ENCODE results near the gene SYPL1. TPM values are rescaled to one million over a fixed set of nuclear protein-coding genes. Genes with fewer than 3 reads are reported as not detected.

SYPL1 gene
- polyA plus RNA-seq, 1 of the 3 experiments (the other 2 are of a cell fraction) = 72.4 TPM

DNA sequence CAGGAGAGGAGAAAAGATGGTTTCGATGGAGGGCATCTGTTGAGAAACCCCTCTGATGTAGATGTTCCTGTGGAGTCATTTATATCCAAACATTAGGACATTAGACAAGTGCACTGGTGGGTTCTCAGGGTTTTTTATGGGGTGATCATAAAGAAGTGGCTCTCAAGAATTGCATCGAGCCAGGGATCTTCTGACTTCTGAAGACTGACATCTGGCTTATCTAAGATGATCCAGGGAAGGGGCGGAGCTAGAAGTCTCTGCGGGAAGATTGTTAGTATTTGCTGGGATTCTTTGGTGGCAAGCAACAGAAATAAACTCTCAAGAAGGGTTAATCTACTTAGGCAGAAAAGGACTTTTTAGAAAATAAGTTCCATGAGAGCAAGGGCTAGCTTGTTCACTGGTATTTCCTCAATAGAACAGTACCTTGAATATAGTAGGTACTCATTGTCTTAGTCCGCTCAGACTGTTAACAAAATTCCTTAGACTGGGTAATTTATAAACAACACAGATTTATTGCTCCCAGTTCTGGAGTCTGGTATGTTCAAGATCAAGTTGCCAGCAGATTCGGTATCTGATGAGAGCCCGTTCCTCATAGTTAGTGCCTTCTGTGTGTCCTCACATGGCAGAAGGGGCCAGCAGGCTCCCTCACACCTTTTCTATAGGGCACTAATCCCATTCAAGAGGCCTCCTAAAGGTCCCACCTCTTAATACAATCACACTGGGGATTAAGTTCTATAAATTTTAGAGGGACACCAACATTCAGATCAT, 28.5 kb upstream of the SYPL1 start:
- Histone ChIP-seq H3F3A (replicated peaks; ENCODE audit: insufficient read depth) (no peaks in the 10 kb centered on the region), H3K27ac (ENCODE audit: low read depth in 2 of 2, low read length in 1 of 2) (no peak overlapping the region), H3K79me2 (ENCODE audit: insufficient read depth) (no peaks in the 10 kb centered on the region), H3K27me3 (ENCODE audit: insufficient read depth) (no peaks in the 10 kb centered on the region), H3K4me1 (ENCODE audit: control insufficient read depth in 1 of 2, insufficient read depth in 2 of 2, low read depth in 1 of 2, low read length in 1 of 2) (peaks cover 0 to 7% of the 10 kb centered on the region in 2 experiments; a peak in 2 of 4 replicates), H3K4me3 (ENCODE audit: low read depth in 2 of 2, low read length in 1 of 2) (no peak overlapping the region), H4K20me1 (ENCODE audit: insufficient read depth) (no peaks in the 10 kb centered on the region), H3K9ac (no peak overlapping the region), H3K9me2 (no peaks in the 10 kb centered on the region), H2AFZ (ENCODE audit: low read depth) (no peak overlapping the region), H3K36me3 (replicated peaks in 1 of 2; ENCODE audit: control insufficient read depth in 1 of 2, insufficient read depth in 2 of 2, low read length in 1 of 2) (no peaks in the 10 kb centered on the region), H3K4me2 (no peak overlapping the region), H3K9me3 (no peaks in the 10 kb centered on the region)
- 80% methylated on average over 7 of the region's 7 CpGs for WGBS (ENCODE audit: low lambda C conversion rate)
- ChIA-PET CTCF (interaction anchor here (1.3 to 4.6 kb wide), 2 partner anchors 13 to 27 kb away, joined by 3 to 24 read pairs; no protein-coding TSS in a partner anchor), POLR2A (no interaction called here)
- DNase-seq = no peak
- TF ChIP-seq POLR2AphosphoS5 (IDR thresholded peaks at IDR 0.05; ENCODE audit: low read depth, low read length) = no peak
- TF ChIP-seq, protein P1, sequence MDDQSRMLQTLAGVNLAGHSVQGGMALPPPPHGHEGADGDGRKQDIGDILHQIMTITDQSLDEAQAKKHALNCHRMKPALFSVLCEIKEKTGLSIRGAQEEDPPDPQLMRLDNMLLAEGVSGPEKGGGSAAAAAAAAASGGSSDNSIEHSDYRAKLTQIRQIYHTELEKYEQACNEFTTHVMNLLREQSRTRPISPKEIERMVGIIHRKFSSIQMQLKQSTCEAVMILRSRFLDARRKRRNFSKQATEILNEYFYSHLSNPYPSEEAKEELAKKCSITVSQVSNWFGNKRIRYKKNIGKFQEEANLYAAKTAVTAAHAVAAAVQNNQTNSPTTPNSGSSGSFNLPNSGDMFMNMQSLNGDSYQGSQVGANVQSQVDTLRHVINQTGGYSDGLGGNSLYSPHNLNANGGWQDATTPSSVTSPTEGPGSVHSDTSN (IDR thresholded peaks at IDR 0.05) = no peak
- TF ChIP-seq EZH2phosphoT487 (IDR thresholded peaks at IDR 0.05; ENCODE audit: borderline replicate concordance, low read depth) = no peak
- TF ChIP-seq SIN3A (IDR thresholded peaks at IDR 0.05; ENCODE audit: borderline replicate concordance, low read depth, low read length) = no peak
- TF ChIP-seq, protein P2, sequence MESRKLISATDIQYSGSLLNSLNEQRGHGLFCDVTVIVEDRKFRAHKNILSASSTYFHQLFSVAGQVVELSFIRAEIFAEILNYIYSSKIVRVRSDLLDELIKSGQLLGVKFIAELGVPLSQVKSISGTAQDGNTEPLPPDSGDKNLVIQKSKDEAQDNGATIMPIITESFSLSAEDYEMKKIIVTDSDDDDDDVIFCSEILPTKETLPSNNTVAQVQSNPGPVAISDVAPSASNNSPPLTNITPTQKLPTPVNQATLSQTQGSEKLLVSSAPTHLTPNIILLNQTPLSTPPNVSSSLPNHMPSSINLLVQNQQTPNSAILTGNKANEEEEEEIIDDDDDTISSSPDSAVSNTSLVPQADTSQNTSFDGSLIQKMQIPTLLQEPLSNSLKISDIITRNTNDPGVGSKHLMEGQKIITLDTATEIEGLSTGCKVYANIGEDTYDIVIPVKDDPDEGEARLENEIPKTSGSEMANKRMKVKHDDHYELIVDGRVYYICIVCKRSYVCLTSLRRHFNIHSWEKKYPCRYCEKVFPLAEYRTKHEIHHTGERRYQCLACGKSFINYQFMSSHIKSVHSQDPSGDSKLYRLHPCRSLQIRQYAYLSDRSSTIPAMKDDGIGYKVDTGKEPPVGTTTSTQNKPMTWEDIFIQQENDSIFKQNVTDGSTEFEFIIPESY (IDR thresholded peaks at IDR 0.05; ENCODE audit: borderline replicate concordance, low read depth) = no peak
- no peak for TF ChIP-seq RAD21 (IDR thresholded peaks at IDR 0.05; ENCODE audit: low read length)
- TF ChIP-seq NRF1 (IDR thresholded peaks at IDR 0.05; ENCODE audit: low read depth, low read length) = no peak
- no peak for TF ChIP-seq FOXJ3 (CRISPR knock-in tag; IDR thresholded peaks at IDR 0.05)
- TF ChIP-seq TCF12 (IDR thresholded peaks at IDR 0.05) = no peak
- TF ChIP-seq YY1 (IDR thresholded peaks at IDR 0.05; ENCODE audit: low read depth) = no peak
- TF ChIP-seq, protein P3, sequence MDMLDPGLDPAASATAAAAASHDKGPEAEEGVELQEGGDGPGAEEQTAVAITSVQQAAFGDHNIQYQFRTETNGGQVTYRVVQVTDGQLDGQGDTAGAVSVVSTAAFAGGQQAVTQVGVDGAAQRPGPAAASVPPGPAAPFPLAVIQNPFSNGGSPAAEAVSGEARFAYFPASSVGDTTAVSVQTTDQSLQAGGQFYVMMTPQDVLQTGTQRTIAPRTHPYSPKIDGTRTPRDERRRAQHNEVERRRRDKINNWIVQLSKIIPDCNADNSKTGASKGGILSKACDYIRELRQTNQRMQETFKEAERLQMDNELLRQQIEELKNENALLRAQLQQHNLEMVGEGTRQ (IDR thresholded peaks at IDR 0.05; ENCODE audit: borderline replicate concordance, low read depth, low read length) = no peak
- TF ChIP-seq, protein P4, sequence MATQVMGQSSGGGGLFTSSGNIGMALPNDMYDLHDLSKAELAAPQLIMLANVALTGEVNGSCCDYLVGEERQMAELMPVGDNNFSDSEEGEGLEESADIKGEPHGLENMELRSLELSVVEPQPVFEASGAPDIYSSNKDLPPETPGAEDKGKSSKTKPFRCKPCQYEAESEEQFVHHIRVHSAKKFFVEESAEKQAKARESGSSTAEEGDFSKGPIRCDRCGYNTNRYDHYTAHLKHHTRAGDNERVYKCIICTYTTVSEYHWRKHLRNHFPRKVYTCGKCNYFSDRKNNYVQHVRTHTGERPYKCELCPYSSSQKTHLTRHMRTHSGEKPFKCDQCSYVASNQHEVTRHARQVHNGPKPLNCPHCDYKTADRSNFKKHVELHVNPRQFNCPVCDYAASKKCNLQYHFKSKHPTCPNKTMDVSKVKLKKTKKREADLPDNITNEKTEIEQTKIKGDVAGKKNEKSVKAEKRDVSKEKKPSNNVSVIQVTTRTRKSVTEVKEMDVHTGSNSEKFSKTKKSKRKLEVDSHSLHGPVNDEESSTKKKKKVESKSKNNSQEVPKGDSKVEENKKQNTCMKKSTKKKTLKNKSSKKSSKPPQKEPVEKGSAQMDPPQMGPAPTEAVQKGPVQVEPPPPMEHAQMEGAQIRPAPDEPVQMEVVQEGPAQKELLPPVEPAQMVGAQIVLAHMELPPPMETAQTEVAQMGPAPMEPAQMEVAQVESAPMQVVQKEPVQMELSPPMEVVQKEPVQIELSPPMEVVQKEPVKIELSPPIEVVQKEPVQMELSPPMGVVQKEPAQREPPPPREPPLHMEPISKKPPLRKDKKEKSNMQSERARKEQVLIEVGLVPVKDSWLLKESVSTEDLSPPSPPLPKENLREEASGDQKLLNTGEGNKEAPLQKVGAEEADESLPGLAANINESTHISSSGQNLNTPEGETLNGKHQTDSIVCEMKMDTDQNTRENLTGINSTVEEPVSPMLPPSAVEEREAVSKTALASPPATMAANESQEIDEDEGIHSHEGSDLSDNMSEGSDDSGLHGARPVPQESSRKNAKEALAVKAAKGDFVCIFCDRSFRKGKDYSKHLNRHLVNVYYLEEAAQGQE (IDR thresholded peaks at IDR 0.05; ENCODE audit: low read depth, low read length) = no peak
- TF ChIP-seq RXRA (IDR thresholded peaks at IDR 0.05; ENCODE audit: borderline replicate concordance, low read depth) = no peak

Measured in SK-N-SH (cell line).